Bronchial epithelial cell (primary cell): ENCODE results near the gene CEP76. TPM values are rescaled to one million over a fixed set of nuclear protein-coding genes. Genes with fewer than 3 reads are reported as not detected.

Experiments used
- DNase-seq: peaks from one replicate; pipeline ENCODE4 v3.0.0-alpha.2; 2010; ENCODE audit warnings: low read depth
- FAIRE-seq: peaks from 2 replicates; lab custom pipeline; 2011; peaks lifted over from hg19 to GRCh38; lab: Jason Lieb, UNC
- H3K27me3 ChIP-seq: 2 replicates; pipeline ENCODE4 v1.5.1; 2011; ENCODE audit warnings: low read length; ENCODE audit not compliant: control insufficient read depth, insufficient read depth
- H3K36me3 ChIP-seq: 2 replicates; pipeline ENCODE4 v1.5.1; 2011; ENCODE audit warnings: low read length; ENCODE audit not compliant: control insufficient read depth, insufficient read depth
- H3K4me3 ChIP-seq: 2 replicates; pipeline ENCODE4 v1.5.1; 2011; ENCODE audit warnings: mild to moderate bottlenecking, low read depth, low read length, control low read depth
- CTCF ChIP-seq: IDR thresholded peaks from 2 replicates; pipeline ENCODE4 v1.5.1; 2011; ENCODE audit warnings: mild to moderate bottlenecking, moderate library complexity, low read length, control low read depth, inconsistent platforms; ENCODE audit not compliant: insufficient read depth, severe bottlenecking
- total RNA-seq: library from RNA; depleted of rRNA; stranded (reverse); fragments of >200 nt; gene quantifications from 2 replicates; pipeline ENCODE4 v1.2.1, GENCODE V29; 2014

The CEP76 gene
- total RNA-seq, 1 donor from 2014 or later, result 11.3 TPM

GRCh38 chr18:12625241-12625640, 77.3 kb downstream of the CEP76 start:
- no peak overlapping the region for H3K4me3 ChIP-seq
- no peak for DNase-seq
- no peak for TF ChIP-seq CTCF
- no peaks in the 10 kb centered on the region for H3K36me3 ChIP-seq
- H3K27me3 ChIP-seq, result no peaks in the 10 kb centered on the region
- no peak for FAIRE-seq

Other genes with a start within 250 kb of the CEP76 start
- gene SPIRE1, start 44.6 kb downstream of the CEP76 start, total RNA-seq, result 125 and 141 TPM in 2 replicates
- gene PSMG2, start 319 bp upstream of the CEP76 start, total RNA-seq, result 41.9 and 44.7 TPM in 2 replicates
- 47.9 and 50.1 TPM in 2 replicates for gene PTPN2, start 181.5 kb upstream of the CEP76 start, total RNA-seq
- gene SEH1L, start 245.3 kb upstream of the CEP76 start, total RNA-seq, result 60.4 and 108 TPM in 2 replicates